Urinary bladder (tissue), 4 donors: ENCODE data around the gene SLCO2B1. TPM values are rescaled to one million over a fixed set of nuclear protein-coding genes. Genes with fewer than 3 reads are reported as not detected.
A peak's percentile ranks its signal among the peaks of the same experiment; 100 is the strongest.

Source experiments
- DNase-seq: peaks from one replicate; pipeline ENCODE4 v3.0.0-alpha.2; 2015; ENCODE audit errors: extremely low spot score
- H3K27ac ChIP-seq: one replicate; pipeline ENCODE4 v1.5.1; 2013; ENCODE audit warnings: low read depth, mild to moderate bottlenecking, moderate library complexity
- H3K36me3 ChIP-seq: one replicate; pipeline ENCODE4 v1.6.1; 2013; ENCODE audit warnings: mild to moderate bottlenecking, moderate library complexity; ENCODE audit not compliant: insufficient read depth
- H3K4me1 ChIP-seq: one replicate; pipeline ENCODE4 v1.6.1; 2013; ENCODE audit warnings: mild to moderate bottlenecking, moderate library complexity; ENCODE audit not compliant: insufficient read depth
- H3K4me3 ChIP-seq: one replicate; pipeline ENCODE4 v1.5.1; 2013; ENCODE audit warnings: low read depth, low read length
- WGBS: extraction: QIAGEN DNeasy Blood & Tissue Kit; methylation state at CpG from one replicate; pipeline ENCODE4 v1.1.7; 2013; 5-methylcytosine and 5-hydroxymethylcytosine counted together
- polyA plus RNA-seq: library from polyadenylated mRNA; stranded (reverse); fragments of 200-250 nt; gene quantifications from one replicate; pipeline ENCODE4 v1.2.3, GENCODE V29; 2013
- total RNA-seq: library from RNA; depleted of rRNA; stranded (reverse); fragments of >200 nt; gene quantifications from one replicate; pipeline ENCODE4 v1.2.3, GENCODE V29; 2014
- donor health status: healthy with polysubstance abuse.
- donor health status: healthy.

Gene SLCO2B1
- total and polyA plus RNA-seq, 2 donors: 11.7 to 25.1 TPM

DNA sequence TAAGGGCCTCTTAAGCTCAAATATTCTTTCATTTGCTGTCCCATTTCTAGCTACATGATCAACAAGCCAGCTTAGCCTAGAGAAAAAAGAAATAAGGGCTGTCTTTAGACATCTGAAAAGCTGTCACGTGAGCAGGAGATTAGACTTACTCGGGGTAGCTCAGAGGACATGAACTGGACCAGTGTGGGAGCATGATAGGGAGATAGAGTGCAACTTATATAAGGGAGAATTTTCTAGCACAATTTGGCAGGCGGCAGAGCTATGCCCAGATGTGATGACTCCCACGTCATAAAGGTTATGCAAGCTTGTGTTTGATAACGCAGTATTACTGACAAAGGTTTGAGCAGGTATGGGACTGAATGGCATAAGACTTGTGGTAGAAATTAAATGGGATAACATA, 61.5 kb downstream of the SLCO2B1 start:
- no peak for DNase-seq
- Histone ChIP-seq H3K4me1 (no peaks in the 10 kb centered on the region), H3K4me3 (no peak overlapping the region), H3K27ac (no peak overlapping the region), H3K36me3 (no peaks in the 10 kb centered on the region)
- WGBS: 79% methylated on average over 5 of the region's 5 CpGs

DNA sequence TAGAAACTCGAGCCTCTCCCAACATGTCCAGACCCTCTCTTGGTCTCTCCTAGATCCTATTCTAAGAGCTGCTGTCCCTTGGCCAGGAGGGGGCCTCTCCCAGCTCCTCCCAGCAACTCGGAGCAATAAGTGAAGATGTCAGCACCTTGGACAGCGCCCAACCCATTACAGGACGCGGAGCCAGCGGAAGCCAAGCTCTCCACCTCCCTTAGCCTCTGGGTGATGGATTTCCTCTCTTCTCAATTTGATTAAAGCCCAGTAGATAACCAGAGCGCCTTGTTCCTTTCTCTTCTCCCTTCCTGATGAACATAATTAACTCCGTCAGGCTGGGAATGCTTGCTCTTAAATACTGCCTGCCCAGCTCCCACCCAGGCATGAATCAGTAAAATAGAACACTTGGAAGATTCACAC, 63.5 kb downstream of the SLCO2B1 start:
- H3K4me1 ChIP-seq: no peaks in the 10 kb centered on the region
- DNase-seq: peak; percentile 52
- 1% methylated on average over 8 of the region's 8 CpGs for WGBS
- H3K4me3 ChIP-seq: no peak overlapping the region
- no peaks in the 10 kb centered on the region for H3K36me3 ChIP-seq
- H3K27ac ChIP-seq: no peak overlapping the region

DNA sequence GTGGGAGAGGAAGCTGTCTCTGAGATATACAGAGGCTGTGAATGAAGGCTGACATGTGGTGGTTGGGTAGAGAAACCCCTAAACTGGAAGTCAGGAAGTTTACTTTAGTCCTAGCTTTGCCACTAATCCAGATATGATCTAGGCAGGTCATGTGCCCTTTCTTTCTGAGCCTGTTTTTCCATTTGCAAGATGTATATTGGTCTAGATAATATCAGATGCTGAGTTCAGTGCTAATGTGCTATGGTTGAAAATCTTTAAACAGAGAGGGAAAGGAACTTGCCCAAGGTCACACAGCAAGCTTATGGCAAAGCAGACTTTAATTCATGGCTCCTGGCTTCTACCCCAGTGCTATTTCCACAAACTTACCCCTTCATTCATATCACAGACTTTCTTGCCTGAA, 63.9 kb downstream of the SLCO2B1 start:
- DNase-seq: no peak
- H3K4me3 ChIP-seq: no peak overlapping the region
- no peak overlapping the region for H3K27ac ChIP-seq
- no peaks in the 10 kb centered on the region for H3K36me3 ChIP-seq
- no peaks in the 10 kb centered on the region for H3K4me1 ChIP-seq

DNA sequence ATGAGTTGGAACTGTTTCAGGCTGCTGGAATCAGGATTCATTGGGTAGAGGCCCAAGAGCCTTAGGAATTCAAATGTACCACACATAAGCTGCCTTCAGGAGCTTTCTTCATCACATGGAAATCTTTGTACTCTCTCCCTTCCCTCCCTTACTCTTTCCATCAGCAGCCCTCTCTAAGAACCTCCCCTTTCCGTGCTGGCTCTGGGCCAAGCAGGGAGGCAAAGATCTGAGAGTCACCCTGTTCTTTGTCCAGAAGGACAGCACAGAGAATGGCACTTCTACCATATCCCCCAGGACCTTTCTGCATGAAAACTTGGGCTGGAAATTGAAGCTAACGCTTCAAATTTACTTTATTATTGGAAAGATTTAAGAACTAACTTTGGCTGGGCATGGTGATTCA, 69.0 kb downstream of the SLCO2B1 start:
- Histone ChIP-seq H3K4me1 (no peaks in the 10 kb centered on the region), H3K36me3 (no peaks in the 10 kb centered on the region), H3K27ac (no peak overlapping the region), H3K4me3 (no peak overlapping the region)
- no peak for DNase-seq
- 49% methylated on average over 2 of the region's 2 CpGs for WGBS

DNA sequence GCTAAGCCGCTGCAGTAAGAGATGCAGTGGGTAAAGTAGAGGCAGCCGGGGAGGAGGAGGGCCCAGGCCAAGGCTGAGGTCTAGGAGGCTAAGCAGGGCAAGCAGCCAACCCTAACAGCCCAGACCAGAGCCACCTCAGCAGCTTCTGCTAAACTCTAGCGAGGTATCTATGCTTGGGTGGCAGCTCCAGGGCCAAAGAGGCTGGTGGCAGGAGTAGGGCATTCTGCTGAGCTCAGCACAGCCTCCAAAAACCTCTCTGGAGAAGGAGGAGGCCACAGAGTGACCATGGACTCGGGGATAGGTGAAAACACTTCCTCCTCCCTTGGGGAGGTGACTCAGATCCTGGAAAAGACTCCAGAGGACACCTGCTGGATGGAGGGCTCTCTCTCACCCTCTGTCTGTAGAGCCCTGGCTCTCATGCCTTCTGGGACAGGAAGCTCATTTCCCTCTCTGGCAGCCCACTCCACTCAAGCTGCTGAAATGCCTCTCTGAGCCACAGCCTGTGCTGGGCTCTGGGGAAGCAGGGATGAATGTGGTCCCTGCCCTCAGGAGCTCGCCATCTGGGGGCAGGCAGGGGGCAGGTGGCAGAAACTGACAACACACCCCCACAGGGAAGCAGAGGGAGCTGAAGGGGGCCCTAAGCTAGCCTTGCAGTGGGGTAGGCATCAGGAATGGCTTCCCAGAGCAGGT, 73.2 kb downstream of the SLCO2B1 start:
- no peak overlapping the region for H3K4me3 ChIP-seq
- no peaks in the 10 kb centered on the region for H3K36me3 ChIP-seq
- no peaks in the 10 kb centered on the region for H3K4me1 ChIP-seq
- no peak for DNase-seq
- H3K27ac ChIP-seq: no peak overlapping the region
- 44% methylated on average over 5 of the region's 5 CpGs for WGBS

DNA sequence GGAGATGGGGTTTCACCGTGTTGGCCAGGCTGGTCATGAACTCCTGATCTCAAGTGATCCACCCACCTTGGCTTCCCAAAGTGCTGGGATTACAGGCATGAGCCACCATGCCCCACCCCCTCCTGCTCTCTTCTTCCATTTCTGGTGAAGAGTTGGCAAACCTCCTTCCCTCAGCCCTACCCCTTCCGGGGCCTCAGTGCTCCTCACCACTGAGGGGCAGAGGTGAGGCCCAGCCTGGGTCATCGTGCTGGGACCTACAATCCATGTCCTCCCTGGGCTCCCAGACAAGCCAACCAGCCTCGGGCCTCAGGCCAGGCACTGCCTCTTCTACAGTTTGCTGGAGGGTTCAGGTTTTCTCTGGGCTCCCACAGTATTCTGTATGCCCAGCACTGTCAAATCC, 74.9 kb downstream of the SLCO2B1 start:
- no peak overlapping the region for H3K4me3 ChIP-seq
- 56% methylated on average over 4 of the region's 4 CpGs for WGBS

DNA sequence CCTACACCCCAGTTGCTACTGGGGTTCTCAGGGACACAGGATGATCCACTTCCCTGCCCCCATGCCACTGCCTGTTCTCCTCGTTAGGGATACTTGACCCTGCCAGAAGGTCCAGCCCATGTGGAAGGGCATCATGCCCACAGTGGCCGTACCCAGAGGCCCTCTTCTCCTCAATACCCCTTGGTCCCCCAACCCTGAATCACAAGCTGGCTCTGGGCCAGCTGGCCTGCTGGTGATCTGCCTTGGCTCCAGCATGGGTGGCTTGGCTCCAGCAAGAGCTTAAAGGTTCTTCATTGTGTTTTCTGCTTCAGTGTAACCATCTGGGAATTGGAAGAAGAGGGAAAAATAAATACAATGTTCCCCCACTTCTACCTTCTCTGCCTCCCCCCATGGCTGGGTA, 78.6 kb downstream of the SLCO2B1 start:
- no peaks in the 10 kb centered on the region for H3K36me3 ChIP-seq
- H3K4me1 ChIP-seq: no peaks in the 10 kb centered on the region
- H3K27ac ChIP-seq: no peak overlapping the region
- H3K4me3 ChIP-seq: no peak overlapping the region
- DNase-seq: no peak
- 49% methylated on average over 2 of the region's 2 CpGs for WGBS

More for the DNA sequence above, 74.9 kb downstream of the SLCO2B1 start:
- Histone ChIP-seq H3K27ac (no peak overlapping the region), H3K4me1 (no peaks in the 10 kb centered on the region), H3K36me3 (no peaks in the 10 kb centered on the region)
- no peak for DNase-seq

DNA sequence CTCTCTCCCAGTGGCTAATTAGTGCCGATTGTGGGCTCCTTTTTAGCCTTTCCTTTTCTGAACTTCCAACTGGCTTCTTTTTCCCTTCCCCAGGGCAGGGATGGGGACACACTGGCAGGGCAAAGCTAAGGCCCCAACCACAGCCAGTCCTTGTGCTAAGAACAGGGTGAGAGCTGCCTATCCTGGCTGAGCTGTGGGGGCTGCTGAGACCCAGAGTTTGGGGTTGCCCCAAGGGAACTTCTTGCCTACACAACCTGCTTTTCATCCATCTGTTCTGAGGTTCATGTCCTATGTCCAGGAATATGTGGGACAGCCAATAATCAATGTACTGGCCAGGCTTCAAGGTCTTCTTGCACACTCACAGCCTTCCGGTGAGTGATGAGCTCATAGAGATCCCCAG, 79.7 kb downstream of the SLCO2B1 start:
- WGBS: 80% methylated on average over 2 of the region's 2 CpGs
- Histone ChIP-seq H3K36me3 (no peaks in the 10 kb centered on the region), H3K4me1 (no peaks in the 10 kb centered on the region), H3K27ac (no peak overlapping the region), H3K4me3 (no peak overlapping the region)
- DNase-seq: no peak

DNA sequence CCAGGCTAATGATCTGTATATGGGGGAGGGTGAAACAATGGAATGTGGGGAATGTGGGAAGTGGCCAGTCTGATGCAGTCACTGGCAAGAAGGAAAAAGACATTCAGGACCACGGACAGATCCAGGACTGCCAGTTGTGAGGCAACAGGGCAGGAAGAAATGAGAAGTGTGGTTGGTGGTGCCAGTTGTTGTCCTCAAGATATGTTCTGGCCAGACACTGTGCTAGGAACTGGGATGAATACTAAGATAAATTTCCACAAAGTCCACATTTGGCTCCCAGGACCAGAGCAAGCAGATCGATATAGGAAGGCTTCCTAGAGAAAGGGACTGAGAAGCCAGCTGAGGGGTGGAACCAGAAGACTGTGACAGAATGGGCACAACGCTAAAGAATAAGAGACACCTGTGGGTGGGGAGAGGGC, 82.9 kb downstream of the SLCO2B1 start:
- DNase-seq: no peak
- WGBS: 46% methylated on average over 3 of the region's 3 CpGs
- Histone ChIP-seq H3K27ac (no peak overlapping the region), H3K36me3 (no peaks in the 10 kb centered on the region), H3K4me1 (no peaks in the 10 kb centered on the region), H3K4me3 (no peak overlapping the region)

DNA sequence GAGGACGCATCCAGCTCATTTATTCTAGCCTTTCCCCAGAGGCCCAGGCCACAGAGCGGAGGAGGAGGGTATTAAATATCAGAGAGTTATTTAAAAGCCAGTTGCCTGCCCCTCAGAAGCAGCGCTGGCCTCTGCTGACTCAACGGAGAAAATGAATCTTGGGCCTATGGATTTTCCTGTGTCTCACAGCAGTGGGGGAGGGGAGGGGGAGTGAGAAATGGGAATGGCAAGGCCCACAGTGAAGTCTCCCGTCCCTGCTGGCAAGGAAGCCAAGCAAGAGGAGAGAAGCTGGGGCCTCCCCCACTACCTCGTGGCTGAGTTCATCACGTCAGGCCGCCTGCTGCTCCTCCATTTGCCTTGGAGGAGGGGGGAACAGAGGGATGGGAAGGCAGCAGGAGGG, 85.2 kb downstream of the SLCO2B1 start:
- H3K27ac ChIP-seq: no peak overlapping the region
- H3K36me3 ChIP-seq: no peaks in the 10 kb centered on the region
- H3K4me3 ChIP-seq: no peak overlapping the region
- DNase-seq: no peak
- H3K4me1 ChIP-seq: no peaks in the 10 kb centered on the region
- WGBS: 38% methylated on average over 8 of the region's 8 CpGs

DNA sequence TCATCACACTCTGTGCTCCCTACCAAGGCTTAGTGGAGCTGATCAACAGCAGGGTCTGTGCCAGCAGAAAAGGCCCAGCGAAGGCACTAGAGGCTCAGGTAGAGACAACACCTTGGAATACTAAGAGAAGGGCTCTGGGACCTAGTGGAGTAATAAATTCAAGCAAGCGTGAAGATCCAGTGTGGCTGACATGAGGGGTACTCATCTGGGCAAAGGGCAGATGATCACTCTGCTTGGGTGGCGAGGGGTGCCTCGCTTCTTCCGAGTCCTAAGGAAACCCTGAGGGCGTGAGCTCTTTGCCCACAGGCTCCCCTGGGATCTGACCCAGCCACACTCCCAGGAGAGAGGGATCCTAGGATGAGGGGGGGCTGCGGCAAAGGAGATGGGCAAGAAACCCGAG, 86.1 kb downstream of the SLCO2B1 start:
- no peak overlapping the region for H3K27ac ChIP-seq
- no peaks in the 10 kb centered on the region for H3K36me3 ChIP-seq
- H3K4me1 ChIP-seq: no peaks in the 10 kb centered on the region
- no peak overlapping the region for H3K4me3 ChIP-seq
- no peak for DNase-seq
- WGBS: 82% methylated on average over 8 of the region's 8 CpGs

DNA sequence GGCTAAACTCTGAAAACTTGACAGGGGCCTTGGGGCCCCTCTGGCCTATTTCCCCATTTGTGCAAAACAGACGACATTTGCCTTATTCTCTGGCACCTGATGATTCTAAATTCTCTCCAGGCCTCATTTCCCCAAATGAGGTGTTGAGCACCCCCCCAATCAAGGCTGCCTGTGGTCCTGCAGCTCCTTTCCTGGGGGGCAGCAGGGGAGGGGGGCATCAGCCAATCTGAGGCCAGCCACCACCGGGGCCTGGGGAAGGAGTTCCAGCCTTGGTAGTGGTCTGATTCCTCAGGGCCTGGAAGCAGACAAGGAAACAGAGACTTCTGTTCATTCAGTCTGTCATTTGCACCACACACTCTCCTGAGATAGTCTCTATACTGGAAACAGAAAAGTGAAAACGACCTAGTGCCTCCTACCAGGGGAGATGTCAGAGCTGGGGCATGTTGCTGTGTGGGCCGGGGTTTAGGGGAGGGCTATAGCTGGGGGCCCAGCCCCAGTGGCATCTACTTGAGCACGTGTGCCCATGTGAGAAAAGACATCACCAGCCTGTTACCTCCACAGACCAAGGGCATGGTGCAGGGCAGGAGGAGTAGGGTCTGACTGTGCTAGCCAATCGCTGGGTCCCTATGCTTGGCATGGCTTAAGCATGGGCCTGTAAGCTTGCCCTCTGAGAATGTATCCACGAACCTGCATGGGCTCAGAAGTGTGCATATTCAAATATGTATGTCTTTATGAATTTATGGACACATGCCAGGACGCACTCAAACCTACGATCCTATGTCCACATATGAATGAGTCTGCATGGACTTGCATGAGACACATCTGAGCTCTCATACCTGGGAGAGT, 87.9 kb downstream of the SLCO2B1 start:
- Histone ChIP-seq H3K36me3 (no peaks in the 10 kb centered on the region), H3K4me3 (no peak overlapping the region), H3K27ac (no peak overlapping the region), H3K4me1 (peaks cover 2% of the 10 kb centered on the region)
- 78% methylated on average over 9 of the region's 9 CpGs for WGBS
- no peak for DNase-seq

DNA sequence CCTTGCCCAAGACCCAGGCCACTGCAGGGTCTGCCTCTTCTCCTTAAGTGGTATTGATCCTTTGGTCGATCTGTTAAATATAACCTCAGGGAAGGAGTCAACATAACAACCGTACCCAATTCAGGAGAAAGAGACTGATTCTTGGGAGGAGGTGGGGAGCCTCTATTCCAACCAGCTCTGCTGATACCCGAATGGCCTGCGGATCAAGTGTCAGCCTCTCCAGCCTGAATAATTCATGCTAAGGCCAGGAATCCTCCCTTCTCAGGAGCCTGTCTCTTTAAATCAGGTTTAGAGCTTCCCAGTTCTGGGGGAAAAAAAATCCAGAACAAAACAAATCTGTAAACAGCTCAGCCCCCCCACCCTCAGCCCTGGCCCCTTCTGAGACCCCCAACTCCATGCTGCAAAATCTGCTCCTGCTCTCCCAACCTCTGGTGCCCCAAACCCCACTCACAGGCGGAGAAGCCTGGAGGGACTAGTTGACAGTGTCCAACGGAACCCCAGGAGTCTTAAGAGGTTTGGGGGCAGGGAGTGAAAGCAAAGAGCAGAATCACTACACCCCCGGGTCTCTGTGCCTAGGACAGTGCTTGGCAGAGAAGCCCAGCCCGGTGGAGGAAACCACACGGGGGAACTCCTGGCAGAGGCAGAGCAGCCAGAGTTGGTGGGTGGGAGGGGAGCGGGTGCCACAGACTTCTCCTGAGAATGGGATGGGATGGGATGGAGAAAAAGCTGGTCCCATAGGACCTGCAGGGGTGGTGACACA, 88.8 kb downstream of the SLCO2B1 start:
- Histone ChIP-seq H3K4me3 (no peak overlapping the region), H3K36me3 (no peaks in the 10 kb centered on the region), H3K27ac (no peak overlapping the region), H3K4me1 (peaks cover 2% of the 10 kb centered on the region)
- DNase-seq: no peak
- WGBS: 48% methylated on average over 10 of the region's 10 CpGs
